RWPE1 (cell line): ENCODE measurements around the gene TSKU.

Experiments
- CTCF ChIA-PET: fragments of 350-600 bp; sonication (Branson Sonifier 250); formaldehyde crosslinking; extraction: SDS; loops from one replicate; lab custom pipeline; 2021; lab: Yijun Ruan, JAX
- POLR2A ChIA-PET: fragments of 400-600 bp; formaldehyde crosslinking; extraction: SDS; loops from one replicate; lab custom pipeline; 2020; ENCODE audit warnings: antibody characterized with exemption; ENCODE audit not compliant: low non-redundant PET; lab: Yijun Ruan, JAX
- DNase-seq: peaks from one replicate; pipeline ENCODE4 v3.0.0; 2012; ENCODE audit warnings: low spot score
- H3K27ac ChIP-seq: fragments of 450-650 bp; 2 replicates; pipeline ENCODE4 v1.5.1; 2017
- CTCF ChIP-seq: fragments of 450-650 bp; conservative IDR thresholded peaks from 2 replicates; pipeline ENCODE4 v1.5.1; 2017; ENCODE audit warnings: low read depth, mild to moderate bottlenecking

TSKU gene

GRCh38 chr11:76745044-76745376, 38.1 kb upstream of the TSKU start:
- no peak overlapping the region for H3K27ac ChIP-seq
- no peak for TF ChIP-seq CTCF
- POLR2A ChIA-PET = interaction anchor here (0.6 kb wide), 1 partner anchor 1546 kb away, joined by 8 read pairs; no protein-coding TSS in a partner anchor
- DNase-seq = no peak
- CTCF ChIA-PET = no interaction called here

GRCh38 chr11:76745561-76746207, 37.5 kb upstream of the TSKU start:
- POLR2A ChIA-PET = interaction anchor here (0.6 kb wide), 1 partner anchor 1545 kb away, joined by 8 read pairs; no protein-coding TSS in a partner anchor
- no peak for DNase-seq
- no peak overlapping the region for H3K27ac ChIP-seq
- CTCF ChIA-PET = interaction anchor here (1.6 kb wide), 1 partner anchor 12 kb away, joined by 7 read pairs; no protein-coding TSS in a partner anchor
- no peak for TF ChIP-seq CTCF

DNA sequence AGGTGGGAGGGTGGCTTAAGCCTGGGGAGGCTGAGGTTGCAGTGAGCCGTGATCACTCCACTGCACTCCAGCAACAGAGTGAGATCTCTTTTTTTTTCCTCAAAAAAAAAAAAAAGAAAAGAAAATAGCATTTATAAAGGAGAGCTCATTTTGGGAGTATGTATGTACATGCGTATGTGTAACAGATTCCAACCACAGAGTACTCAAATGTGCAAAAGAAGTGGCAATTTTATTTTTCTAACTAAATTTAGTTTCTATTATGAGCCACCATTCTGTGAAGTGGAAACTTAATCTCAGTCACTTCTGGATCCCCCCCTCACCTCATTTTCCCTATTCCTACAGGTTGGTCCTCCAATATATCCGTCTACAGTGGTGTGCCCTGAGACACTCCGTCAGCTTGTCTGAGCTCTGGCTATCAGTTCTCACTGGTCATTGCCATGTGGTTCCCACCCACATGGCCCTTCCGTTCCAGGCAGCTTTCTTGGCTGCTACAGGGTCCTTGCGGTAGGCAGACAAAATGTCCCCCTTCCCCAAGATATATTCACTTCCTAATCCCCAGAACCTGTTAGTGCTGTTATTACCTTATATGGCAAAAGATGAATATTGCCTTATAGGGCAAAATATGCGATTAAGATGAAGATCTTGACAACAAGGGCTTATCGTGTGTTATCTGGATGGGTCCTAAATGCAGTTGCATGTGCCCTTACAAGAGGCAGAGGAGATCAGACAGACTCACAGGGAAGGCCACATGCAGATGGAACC, 35.8 kb upstream of the TSKU start:
- ChIA-PET CTCF (interaction anchor here (0.6 to 1.6 kb wide), 5 partner anchors 12 to 452 kb away, joined by 3 to 7 read pairs (median 4); no protein-coding TSS in a partner anchor), POLR2A (no interaction called here)

DNA sequence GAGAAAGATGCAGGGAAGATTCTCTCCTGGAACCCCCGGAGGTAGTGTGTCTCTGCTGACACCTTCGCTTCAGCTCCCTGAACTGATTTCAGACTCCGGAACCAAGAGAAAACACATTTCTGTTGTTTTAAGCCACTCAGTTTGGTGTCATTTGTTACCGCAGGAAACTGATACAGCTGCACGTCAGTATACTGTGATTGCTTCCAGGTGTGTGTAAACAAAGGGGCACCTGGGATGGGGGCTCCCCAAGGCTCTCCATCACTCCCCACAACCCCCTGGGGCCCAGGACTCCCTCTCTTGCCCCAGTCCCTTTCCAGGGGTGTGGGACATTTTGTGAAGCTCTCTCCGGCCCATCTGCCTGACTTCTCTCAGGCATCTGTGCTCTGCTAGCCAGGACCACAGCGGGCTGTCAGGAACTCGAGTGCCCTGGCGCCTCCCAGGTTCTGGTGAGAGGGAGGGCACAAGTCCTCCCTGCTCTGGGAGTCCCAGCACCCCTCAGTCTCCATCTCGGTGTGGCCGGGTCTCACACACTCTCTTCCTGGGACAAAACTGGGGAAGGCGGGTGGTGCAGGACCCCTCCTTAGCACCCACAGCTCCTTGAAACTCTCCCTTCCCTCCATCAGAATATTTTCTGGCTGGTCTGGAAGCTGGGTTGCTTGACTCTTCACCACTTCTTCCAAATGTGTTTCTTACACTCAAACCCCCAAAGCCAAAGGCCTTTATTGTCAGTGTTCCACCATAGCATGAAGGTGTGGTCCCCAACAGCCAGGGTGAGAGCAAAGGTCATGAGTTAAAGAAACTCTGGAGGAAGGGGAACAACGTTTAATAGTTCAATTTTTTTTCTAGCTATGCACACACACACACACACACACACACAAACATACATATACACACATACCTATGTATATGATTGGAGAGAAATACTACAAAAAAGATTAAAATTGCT, 35.0 kb upstream of the TSKU start:
- no peak overlapping the region for H3K27ac ChIP-seq
- ChIA-PET CTCF (interaction anchor here (0.7 to 1.0 kb wide), 3 partner anchors 13 to 70 kb away, joined by 3 read pairs; no protein-coding TSS in a partner anchor), POLR2A (no interaction called here)
- TF ChIP-seq CTCF = no peak
- DNase-seq = no peak

More for the DNA sequence above, 35.8 kb upstream of the TSKU start:
- no peak for DNase-seq
- TF ChIP-seq CTCF = no peak
- H3K27ac ChIP-seq = no peak overlapping the region

DNA sequence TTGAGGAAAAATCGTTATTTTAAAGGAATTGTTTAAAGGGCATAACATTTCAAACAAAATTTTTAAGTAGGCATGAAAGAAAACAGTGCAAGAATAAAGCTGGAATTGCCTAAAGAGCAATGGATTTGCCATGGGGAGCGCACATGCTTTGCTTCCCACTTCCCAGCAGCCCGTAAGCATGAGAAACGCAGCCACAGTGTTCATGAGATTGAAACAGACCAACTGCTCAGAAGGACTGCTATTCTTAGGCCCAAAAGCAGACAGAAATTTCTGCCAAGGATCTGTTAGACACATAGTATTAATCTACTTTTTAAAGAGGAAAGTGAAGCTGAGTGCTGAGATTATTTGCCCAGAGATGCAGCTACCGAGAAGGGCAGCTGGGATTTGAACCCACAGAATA, 34.2 kb upstream of the TSKU start:
- DNase-seq = no peak
- POLR2A ChIA-PET = no interaction called here
- no peak for TF ChIP-seq CTCF
- no peak overlapping the region for H3K27ac ChIP-seq
- CTCF ChIA-PET = interaction anchor here (0.7 to 1.0 kb wide), 3 partner anchors 13 to 69 kb away, joined by 3 read pairs; no protein-coding TSS in a partner anchor

- no peak for DNase-seq
- ChIA-PET CTCF (no interaction called here), POLR2A (no interaction called here)
- H3K27ac ChIP-seq = no peak overlapping the region
- TF ChIP-seq CTCF = no peak
Measured at GRCh38 chr11:76750067-76750466, 33.1 kb upstream of the TSKU start.
